Fibroblast of the conjunctiva (primary cell): ENCODE measurements around the gene OGFR.

Experiments
- DNase-seq: peaks from one replicate; pipeline ENCODE4 v3.0.0-alpha.2; 2010; ENCODE audit warnings: low read depth

Gene OGFR

GRCh38 chr20:62770111-62770910, 34.3 kb upstream of the OGFR start:
- DNase-seq, result no peak

- no peak for DNase-seq
Observed at GRCh38 chr20:62770916-62771315, 33.7 kb upstream of the OGFR start.

- DNase-seq, result no peak
Observed at GRCh38 chr20:62771396-62772102, 33.1 kb upstream of the OGFR start.

- DNase-seq, result no peak
Observed at GRCh38 chr20:62772103-62772611, 32.5 kb upstream of the OGFR start.

- DNase-seq, result no peak
Observed at GRCh38 chr20:62772619-62772989, 32.0 kb upstream of the OGFR start.

GRCh38 chr20:62772990-62773844, 31.4 kb upstream of the OGFR start:
- DNase-seq, result no peak

GRCh38 chr20:62773845-62774714, 30.6 kb upstream of the OGFR start:
- no peak for DNase-seq

GRCh38 chr20:62774762-62775161, 29.9 kb upstream of the OGFR start:
- DNase-seq, result no peak

- DNase-seq, result no peak
Observed at GRCh38 chr20:62775206-62775605, 29.4 kb upstream of the OGFR start.

- DNase-seq, result no peak
Observed at GRCh38 chr20:62776035-62776691, 28.5 kb upstream of the OGFR start.

- DNase-seq, result no peak
Observed at GRCh38 chr20:62776692-62777527, 27.7 kb upstream of the OGFR start.

- no peak for DNase-seq
Observed at GRCh38 chr20:62777528-62777830, 27.2 kb upstream of the OGFR start.

GRCh38 chr20:62778058-62778457, 26.6 kb upstream of the OGFR start:
- no peak for DNase-seq

- no peak for DNase-seq
Observed at GRCh38 chr20:62778601-62779416, 25.8 kb upstream of the OGFR start.

- no peak for DNase-seq
Observed at GRCh38 chr20:62779417-62779685, 25.3 kb upstream of the OGFR start.

- DNase-seq, result no peak
Observed at GRCh38 chr20:62780204-62780603, 24.4 kb upstream of the OGFR start.

GRCh38 chr20:62780696-62781095, 23.9 kb upstream of the OGFR start:
- no peak for DNase-seq

GRCh38 chr20:62782149-62782892, 22.3 kb upstream of the OGFR start:
- DNase-seq, result no peak

GRCh38 chr20:62782893-62783278, 21.7 kb upstream of the OGFR start:
- no peak for DNase-seq
